ENCODE measurements around the gene GGA3.

Gene GGA3

DNA sequence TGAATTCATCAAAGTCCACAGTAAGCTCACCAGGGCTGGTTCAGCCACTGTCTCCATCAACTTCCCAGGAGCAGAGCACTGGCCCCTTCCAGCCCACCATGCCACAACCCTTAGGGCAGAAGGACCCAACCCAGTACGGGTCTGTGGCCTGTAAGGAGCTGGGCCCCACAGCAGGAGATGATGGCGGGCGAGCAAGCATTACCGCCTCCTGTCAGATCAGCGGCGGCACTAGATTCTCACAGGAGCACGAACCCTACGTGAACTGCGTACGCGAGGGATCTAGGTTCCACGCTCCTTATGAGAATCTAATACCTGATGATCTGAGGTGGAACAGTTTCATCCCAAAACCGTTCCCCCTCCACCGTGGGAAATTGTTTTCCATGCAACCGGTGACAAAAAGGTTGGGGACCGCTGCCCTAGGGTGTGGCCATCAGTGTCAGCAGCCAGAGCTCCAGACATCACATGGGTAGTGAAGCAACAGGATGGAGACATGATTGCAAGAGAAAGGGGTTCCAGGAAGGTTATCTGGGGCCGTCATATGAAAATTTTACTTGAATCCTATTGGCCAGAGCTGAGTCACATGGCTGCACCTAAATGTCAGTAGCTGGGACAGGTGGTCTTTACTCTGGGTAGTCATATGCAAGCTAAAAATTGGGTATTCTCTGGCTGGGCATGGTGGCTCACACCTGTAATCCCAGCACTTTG lies 40.2 kb upstream of the GGA3 start:
- Histone ChIP-seq H3K4me1 (ENCODE audit: control insufficient read depth, low read length) (peaks cover 19% of the 10 kb centered on the region), H3K9me3 (ENCODE audit: control insufficient read depth, insufficient read depth, low read length) (no peaks in the 10 kb centered on the region), H3K27ac (ENCODE audit: low read depth, low read length) (no peak overlapping the region), H3F3A (ENCODE audit: control insufficient read depth, insufficient read depth) (peaks cover 13% of the 10 kb centered on the region), H3K36me3 (ENCODE audit: control insufficient read depth, low read length) (no peaks in the 10 kb centered on the region), H3K79me2 (ENCODE audit: control insufficient read depth, low read length) (no peaks in the 10 kb centered on the region), H3K4me2 (ENCODE audit: low read length) (no peak overlapping the region), H3K27me3 (ENCODE audit: control insufficient read depth, low read length) (no peaks in the 10 kb centered on the region), H3K9me2 (replicated peaks; ENCODE audit: control insufficient read depth, low read length) (no peaks in the 10 kb centered on the region), H3K4me3 (ENCODE audit: low read length) (no peak overlapping the region), H4K20me1 (ENCODE audit: control insufficient read depth, insufficient read depth, low read depth, low read length) (no peaks in the 10 kb centered on the region)
- no peak for TF ChIP-seq EZH2phosphoT487 (IDR thresholded peaks at IDR 0.05; ENCODE audit: borderline replicate concordance, low read length)
- no peak for TF ChIP-seq CTCF (IDR thresholded peaks at IDR 0.05; ENCODE audit: low read depth, low read length, poor library complexity, severe bottlenecking)

- H3K4me1 ChIP-seq (ENCODE audit: control insufficient read depth, low read length) = peaks cover 25% of the 10 kb centered on the region
- no peak overlapping the region for H3K4me2 ChIP-seq (ENCODE audit: low read length)
- no peak overlapping the region for H3K4me3 ChIP-seq (ENCODE audit: low read length)
- H3K36me3 ChIP-seq (ENCODE audit: control insufficient read depth, low read length) = no peaks in the 10 kb centered on the region
- no peaks in the 10 kb centered on the region for H3K27me3 ChIP-seq (ENCODE audit: control insufficient read depth, low read length)
- H3K79me2 ChIP-seq (ENCODE audit: control insufficient read depth, low read length) = no peaks in the 10 kb centered on the region
- H4K20me1 ChIP-seq (ENCODE audit: control insufficient read depth, insufficient read depth, low read depth, low read length) = no peaks in the 10 kb centered on the region
- H3F3A ChIP-seq (ENCODE audit: control insufficient read depth, insufficient read depth) = peaks cover 19% of the 10 kb centered on the region
- H3K27ac ChIP-seq (ENCODE audit: low read depth, low read length) = no peak overlapping the region
- H3K9me3 ChIP-seq (ENCODE audit: control insufficient read depth, insufficient read depth, low read length) = no peaks in the 10 kb centered on the region
- TF ChIP-seq EZH2phosphoT487 (IDR thresholded peaks at IDR 0.05; ENCODE audit: borderline replicate concordance, low read length) (no peak), CTCF (IDR thresholded peaks at IDR 0.05; ENCODE audit: low read depth, low read length, poor library complexity, severe bottlenecking) (no peak)
- H3K9me2 ChIP-seq (replicated peaks; ENCODE audit: control insufficient read depth, low read length) = no peaks in the 10 kb centered on the region
Observed at GRCh38 chr17:75301049-75301448, 39.6 kb upstream of the GGA3 start.

DNA sequence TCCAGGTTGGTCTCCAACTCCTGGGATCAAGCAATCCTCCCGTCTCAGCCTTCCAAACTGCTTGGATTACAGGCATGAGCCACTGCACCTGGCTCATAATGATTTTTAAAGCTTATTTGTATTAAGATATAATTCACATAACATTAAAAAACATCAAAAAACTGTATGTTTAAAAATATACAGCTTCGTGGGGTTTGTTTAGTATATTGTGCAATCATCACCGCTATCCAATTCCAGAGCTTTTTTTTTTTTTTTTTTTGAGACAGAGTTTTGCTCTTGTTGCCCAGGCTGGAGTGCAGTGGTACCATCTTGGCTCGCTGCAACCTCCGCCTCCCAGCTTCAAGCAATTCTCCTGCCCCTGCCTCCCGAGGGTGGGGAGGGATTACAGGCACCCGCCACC lies 38.9 kb upstream of the GGA3 start:
- no peaks in the 10 kb centered on the region for H3K9me3 ChIP-seq (ENCODE audit: control insufficient read depth, insufficient read depth, low read length)
- H3K27ac ChIP-seq (ENCODE audit: low read depth, low read length) = no peak overlapping the region
- TF ChIP-seq EZH2phosphoT487 (IDR thresholded peaks at IDR 0.05; ENCODE audit: borderline replicate concordance, low read length) (no peak), CTCF (IDR thresholded peaks at IDR 0.05; ENCODE audit: low read depth, low read length, poor library complexity, severe bottlenecking) (no peak)
- H3K79me2 ChIP-seq (ENCODE audit: control insufficient read depth, low read length) = no peaks in the 10 kb centered on the region
- no peaks in the 10 kb centered on the region for H3K9me2 ChIP-seq (replicated peaks; ENCODE audit: control insufficient read depth, low read length)
- H3K27me3 ChIP-seq (ENCODE audit: control insufficient read depth, low read length) = no peaks in the 10 kb centered on the region; the same call in 1 of the 2 replicates
- peaks cover 33% of the 10 kb centered on the region for H3K4me1 ChIP-seq (ENCODE audit: control insufficient read depth, low read length)
- peaks cover 26% of the 10 kb centered on the region for H3F3A ChIP-seq (ENCODE audit: control insufficient read depth, insufficient read depth)
- no peak overlapping the region for H3K4me2 ChIP-seq (ENCODE audit: low read length)
- no peaks in the 10 kb centered on the region for H4K20me1 ChIP-seq (ENCODE audit: control insufficient read depth, insufficient read depth, low read depth, low read length)
- no peak overlapping the region for H3K4me3 ChIP-seq (ENCODE audit: low read length)
- peaks cover 3% of the 10 kb centered on the region for H3K36me3 ChIP-seq (ENCODE audit: control insufficient read depth, low read length)
